HG02870 (cell line): Measurements from ENCODE around the gene TYMP.

Experiments
- ATAC-seq: cut with Tn5 transposase; IDR thresholded peaks from one replicate; pipeline ENCODE4 v1.9.1; 2021; ENCODE audit warnings: mild to moderate bottlenecking, moderate library complexity; ENCODE audit not compliant: unreplicated experiment

TYMP gene

GRCh38 chr22:50485221-50486131, 44.3 kb downstream of the TYMP start:
- no peak for ATAC-seq

- no peak for ATAC-seq
Measured at GRCh38 chr22:50483977-50484853, 45.6 kb downstream of the TYMP start.

DNA sequence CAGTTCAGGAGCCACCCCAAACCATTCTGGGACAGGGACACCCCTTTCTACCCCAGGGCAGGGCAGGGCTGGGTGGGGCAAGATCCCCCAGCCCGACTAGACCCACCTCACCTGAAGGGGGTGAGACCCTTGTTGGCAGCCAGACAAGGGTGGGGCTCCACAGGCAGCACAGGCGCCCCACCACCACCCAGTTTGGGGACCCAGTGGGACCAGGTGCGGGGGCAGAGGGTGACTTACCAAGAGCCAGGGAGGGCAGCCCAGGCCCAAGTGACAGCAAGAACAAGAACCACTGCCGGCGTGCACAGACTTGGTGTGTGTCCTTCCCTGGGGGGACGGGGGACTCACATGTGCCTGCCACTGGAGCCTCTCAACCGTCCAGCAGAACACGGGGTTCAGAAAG, 46.3 kb downstream of the TYMP start:
- ATAC-seq, result no peak

DNA sequence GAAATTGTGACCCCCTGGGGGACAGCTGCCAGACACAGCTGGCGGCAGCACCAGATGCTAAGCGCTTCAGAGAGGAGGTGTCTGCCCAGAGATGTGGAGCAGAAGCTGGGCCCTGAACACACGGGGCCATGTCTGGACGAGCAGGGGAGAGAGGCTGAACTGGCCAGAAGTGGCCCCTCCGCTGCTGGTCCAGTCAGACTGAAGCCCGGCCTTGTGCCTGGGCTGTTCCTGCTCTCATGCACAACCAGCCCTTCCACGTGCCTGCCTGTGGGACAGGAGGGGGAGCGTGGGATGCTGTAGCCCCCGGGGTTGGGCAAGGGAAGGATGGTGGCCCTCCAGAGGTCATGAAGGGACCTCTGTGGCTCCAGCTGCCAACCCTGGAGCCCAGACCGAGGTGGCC, 46.7 kb downstream of the TYMP start:
- ATAC-seq, result no peak

DNA sequence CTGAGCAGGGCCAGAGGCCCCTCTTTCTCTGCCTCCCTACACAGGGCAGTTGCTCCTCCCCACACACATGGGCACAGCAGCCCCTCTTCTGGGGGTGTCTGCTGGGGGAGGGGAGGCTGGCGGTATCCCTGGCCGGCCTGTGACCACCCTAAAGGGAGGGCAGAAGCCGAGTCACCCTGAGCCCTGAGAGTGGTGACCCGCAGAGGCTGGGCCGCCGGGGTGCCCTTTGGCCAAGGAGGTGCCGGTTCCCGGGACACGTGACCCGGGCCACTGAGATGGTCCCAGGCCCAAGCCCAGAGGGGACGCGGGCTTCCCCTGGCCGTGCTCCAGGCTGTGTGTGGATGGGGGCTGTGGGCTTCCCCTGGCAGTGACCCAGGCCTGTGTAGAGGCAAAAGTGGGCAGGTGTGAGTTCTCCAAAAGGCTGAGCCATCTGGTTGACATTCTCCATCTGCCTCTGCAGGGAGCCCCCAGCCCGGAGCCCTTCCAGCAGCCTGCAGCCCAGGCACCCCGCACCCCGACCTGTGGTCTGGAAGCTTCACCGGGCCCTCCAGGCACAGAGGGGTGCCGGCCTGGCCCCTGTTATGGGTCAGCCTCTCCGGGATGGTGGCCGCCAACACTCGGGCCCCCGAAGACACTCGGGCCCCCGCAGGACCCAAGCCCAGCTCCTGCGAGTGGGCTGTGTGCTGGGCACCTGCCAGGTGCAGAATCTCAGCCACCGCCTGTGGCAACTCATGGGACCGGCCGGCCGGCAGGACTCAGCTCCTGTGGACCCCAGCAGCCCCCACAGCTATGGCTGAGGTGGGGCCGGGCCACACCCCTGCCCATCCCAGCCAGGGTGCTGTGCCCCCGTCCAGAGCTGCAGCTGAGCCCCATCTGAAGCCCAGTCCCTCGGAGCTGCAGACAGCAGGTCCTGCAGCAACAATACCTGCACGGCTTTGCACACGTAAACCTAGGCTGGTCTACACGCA, 47.4 kb downstream of the TYMP start:
- no peak for ATAC-seq

- ATAC-seq, result no peak
Measured at GRCh38 chr22:50481440-50482106, 48.2 kb downstream of the TYMP start, which contains the start of gene ADM2. TSS of gene ADM2 (plus strand) at chr22:50481543. CDS start at chr22:50481848, 305 bp downstream.

GRCh38 chr22:50481045-50481439, 48.8 kb downstream of the TYMP start:
- no peak for ATAC-seq

DNA sequence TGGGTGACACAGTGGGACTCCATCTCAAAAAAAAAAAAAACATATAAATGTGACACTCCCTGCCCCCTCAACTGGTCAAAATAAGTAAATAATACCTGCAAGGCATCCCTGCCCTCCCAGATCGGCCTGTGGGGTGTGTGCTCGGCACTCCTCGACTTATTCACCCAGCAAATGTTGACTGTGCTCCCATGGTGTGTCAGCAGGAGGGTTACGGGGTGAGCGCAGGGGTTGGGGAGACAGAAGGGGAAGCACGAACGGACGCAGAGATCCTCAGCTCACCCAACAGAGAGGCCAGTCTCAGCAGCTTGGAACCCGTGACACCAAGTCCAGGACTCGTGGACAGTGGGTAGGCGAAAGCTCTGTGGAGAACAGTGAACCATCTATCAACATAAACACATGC, 50.1 kb downstream of the TYMP start:
- no peak for ATAC-seq

DNA sequence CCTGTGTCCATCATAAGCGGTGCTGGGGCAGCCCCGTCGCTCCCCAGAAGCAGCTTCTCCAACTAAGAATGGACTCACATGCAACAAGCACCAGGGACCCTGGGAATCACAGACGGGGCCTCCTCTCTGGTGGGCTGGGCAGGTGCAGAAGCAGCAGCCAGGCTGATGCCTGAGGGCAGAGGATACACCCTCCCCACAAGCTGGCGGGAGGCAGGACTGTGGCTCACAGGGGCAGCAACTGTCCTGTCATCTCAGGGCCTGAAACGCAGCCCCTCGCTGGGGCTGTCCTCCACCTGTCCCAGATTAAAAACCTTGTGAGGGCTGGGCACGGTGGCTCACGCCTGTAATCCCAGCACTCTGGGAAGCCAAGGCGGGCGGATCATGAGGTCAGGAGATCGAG, 51.9 kb downstream of the TYMP start:
- no peak for ATAC-seq

DNA sequence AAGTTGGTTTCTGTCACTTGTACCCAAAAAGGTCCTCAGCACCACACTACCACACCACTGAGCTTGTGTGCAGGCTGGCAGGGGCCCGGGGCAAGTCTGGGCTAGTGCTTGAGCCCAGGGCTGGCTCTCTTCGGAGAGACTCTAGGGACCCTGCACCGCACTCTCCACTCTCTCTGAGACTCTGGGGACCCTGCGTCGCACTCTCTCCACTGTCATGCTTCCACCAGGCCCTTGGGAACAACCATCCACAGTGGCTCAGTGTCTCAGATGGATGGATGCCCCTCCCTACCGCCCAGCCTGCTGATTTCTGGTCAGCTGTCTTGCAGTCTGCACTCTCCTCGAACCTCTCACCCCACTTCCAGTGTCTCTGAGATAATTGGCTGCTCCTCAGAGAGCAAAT, 52.9 kb downstream of the TYMP start:
- no peak for ATAC-seq
